DMS 273 (cell line): ENCODE data around the gene SLC5A10.

Experiments used
- DNase-seq: peaks from one replicate; lab custom pipeline; 2025; ENCODE audit not compliant: unreplicated experiment; lab: John Stamatoyannopoulos, UW

The SLC5A10 gene

DNA sequence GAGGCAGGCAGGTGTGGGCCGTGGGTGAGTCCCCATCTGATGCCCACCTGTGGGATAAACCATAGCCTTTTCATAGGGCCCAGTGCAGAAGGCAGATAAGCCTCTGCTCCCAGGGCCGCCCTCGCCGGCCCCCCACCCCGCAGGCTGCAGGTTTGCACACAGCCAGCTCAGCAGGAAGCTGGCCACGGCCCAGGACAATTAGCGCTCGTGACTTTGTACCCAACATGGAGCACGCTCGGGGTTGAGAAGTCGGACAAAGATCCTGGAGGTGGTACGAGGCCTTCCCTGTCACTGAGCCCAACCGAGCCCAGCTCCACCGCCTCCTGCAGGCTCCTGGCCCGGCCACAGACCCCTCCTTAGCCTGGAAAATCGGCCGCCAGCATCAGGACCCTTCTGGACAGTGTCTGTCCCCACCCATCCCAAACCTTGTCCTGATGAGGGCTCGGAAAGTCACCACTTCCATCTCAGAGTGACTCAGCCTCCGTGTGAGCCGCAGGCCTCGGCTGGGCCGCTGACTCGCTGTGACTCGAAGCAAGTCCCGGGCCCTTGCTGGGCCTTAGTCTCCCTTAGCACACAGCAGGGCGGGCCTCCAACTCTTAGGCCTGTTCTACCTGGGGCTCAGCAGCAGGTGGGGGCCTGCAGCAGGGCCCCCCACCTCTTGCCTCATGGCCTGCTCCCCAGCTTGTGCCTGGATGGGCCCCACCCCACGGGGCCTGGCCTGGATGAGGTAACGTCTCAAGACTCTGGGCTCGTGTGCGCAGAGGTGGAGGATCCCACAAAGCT is 29.9 kb downstream of the SLC5A10 start:
- peak; percentile 89 for DNase-seq

DNA sequence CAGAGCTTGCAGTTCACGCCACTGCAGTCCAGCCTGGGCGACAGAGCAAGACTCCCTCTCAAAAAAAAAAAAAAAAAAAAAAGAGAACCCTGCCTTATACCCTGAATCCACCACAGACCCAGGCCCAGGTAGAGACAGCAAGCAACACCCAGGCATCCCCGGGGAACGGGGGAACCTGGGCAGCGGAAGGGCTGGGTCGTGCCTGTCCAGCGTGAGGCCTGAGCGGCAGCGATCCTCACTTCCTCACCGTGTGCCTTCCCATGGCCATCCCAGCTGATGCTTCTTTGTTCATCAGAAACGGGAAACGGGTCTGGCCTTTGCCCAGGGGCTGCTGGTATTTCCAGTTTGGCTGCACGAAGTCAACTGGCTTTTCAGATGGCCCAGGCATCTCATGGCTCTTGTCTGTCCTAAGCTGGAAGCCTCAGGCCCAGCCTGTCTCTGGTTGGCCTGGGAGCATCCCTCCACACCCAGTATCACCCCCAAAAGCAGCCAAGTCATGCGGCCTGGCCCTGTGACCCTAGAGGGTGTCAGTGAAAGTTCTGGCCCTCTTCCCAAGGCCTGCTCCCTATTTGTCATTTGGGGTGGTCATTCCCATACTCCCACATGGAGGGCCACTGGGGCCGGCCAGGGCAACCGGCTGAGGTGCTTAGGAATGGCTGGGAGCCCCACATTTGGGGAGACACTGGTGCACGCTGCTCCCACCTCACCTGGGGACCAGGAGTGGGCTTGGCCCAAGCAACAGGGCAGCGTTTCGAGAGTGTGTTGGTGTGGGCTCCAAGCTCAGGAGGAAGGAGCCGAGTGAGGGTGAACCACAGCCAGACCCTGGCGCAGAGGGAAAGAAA is 32.5 kb downstream of the SLC5A10 start:
- DNase-seq, result no peak

DNA sequence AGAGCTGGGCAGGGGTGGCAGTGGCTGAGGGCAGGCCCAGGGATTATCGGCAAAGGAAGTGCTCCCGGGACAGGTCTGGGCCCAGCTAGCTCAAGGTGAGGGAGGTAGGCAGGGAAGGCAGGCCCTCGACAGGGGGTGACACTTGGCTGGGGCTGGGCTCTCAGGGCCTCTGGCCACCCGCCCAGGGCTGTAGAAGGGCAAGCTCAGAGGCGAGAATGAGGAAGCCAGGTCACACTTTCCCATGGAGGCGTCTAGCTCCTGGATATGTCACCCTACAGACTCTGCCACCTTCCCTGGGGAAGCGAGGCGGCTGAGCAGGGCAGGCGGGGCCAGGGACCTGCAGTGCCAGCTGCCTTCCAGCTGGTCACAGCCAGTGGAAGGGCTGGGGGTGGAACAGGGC is 33.5 kb downstream of the SLC5A10 start:
- DNase-seq, result no peak

DNA sequence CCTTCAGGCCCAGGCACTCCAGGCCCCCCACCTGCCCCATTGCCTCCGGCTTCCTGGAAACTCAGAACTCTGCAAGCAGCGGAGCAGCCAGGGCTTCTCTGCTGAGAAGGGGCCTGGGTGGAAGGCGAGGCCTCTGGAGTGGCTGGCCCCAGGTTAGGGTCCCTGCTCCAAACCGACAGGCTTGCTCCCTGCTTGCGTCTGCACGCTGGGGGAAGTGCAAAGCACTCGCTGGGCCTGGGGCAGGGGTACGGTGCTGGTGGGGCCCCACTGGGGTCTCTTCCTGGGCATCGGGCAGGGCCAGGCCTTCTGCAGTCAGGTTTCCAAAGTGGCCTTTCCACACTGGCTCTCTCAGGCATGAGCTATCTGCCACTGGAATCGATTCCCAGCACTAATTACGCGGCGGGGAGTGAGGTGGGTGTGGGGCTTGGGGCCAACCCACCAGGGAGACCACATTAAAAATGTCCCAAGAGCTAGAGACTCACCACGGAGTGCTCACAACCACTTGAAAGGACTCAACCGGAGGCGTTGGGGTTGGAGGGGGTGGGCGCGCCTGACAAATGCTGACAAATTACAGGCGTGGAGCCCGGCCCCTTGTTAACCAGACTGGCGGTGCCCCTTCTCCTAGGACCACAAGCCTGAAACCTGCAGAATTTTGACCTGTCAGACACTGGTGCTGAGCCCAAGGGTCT is 34.7 kb downstream of the SLC5A10 start:
- no peak for DNase-seq

DNA sequence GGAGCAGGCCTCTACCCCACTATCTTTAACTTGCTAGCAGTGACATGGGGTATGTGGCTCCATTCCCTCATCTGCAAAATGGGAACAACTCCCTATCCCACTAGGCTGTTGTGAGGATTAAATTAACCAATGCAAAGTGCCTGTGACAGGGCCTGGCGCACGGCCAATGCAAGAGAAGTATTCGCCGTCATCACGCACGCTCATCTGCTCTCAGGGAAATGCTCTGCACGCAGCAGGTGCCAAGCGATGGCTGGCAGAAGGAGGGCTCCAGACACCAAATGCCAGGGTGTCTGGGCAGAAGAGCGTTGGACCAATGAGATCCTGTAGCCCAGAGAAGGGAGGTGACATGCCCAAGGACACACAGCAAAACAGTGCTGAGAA is 35.3 kb downstream of the SLC5A10 start:
- peak; percentile 32 for DNase-seq

DNA sequence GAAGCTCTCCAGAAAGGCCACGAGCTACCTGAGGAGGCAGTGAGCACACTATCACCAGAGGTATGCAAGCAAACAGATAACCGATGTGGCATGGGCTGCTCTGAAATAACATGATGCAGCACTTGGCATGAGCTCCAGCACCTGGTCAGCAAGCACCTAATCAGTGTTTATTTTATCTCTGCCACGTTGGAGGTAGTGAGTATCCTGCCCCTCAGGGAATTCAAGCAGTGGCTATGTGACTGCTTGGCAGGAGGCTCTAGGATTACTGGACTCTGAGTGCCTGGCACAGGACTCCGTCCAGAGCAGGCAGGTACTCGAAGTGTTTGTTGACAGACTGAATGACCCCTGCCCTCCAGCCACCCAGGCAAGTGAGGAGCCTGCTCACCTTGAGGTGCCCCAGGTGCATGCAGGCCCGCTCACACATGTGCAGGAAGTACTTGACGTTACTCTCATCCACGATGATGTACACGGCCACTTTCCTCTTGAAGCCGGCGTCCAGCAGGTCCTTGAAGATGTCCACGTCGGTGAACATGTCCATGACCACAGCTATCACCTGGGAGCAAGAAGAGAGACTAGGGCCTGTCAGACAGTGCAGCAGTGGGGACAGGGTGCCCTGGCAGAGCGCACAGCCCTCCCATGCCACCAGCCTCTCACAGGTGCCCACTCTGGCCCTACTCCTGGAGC is 36.0 kb downstream of the SLC5A10 start:
- DNase-seq, result no peak

DNA sequence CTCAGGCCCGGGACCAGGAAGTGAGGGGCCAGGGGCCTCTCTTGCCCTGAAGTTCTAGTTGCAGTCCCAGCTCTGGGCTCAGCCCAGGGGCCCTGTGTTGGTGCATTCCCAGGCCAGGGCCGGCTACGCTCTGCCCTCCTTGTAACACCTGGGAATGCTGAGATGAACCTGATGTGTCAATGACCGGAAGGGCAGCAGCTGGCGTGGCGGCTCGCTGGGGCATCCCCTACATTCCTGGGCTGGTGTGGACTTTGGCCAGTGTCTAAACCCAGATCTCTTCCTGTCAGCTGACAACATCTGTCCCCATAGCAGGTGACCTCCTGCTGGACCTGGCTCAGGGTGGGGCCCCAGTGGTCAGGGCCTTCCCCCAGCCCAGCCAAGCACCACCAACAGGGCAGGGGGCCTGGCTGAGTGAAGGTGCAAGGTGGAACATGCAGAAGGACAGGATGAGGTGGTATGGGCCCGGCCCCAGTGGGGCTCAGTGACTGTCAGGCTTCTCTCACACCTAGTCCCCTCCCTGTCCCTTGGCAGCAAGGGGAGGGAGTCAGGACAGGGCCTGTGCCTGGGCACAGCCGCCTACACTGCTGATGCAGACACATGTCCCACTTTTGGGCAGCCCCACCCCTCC is 36.7 kb downstream of the SLC5A10 start:
- no peak for DNase-seq

DNA sequence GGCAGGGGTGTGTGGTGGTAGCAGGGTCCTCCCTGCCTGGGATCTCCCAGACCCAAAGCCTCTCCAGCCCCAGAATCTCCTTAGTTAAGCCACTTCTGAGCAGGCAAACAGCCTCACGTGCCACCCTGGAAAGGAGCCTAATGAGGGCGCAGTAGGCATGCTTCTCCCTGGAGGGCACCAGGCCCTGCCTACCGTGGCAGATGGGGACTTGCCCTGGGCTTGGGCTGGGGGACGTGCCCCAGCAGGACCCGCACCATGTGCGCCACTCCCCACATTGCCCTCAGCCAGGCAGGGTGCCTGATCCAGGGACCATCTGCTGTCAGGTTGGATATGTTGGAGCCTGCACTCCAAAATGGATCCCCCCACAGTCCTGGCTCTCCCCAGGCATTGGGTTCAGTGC is 38.4 kb downstream of the SLC5A10 start:
- DNase-seq, result peak; percentile 98

DNA sequence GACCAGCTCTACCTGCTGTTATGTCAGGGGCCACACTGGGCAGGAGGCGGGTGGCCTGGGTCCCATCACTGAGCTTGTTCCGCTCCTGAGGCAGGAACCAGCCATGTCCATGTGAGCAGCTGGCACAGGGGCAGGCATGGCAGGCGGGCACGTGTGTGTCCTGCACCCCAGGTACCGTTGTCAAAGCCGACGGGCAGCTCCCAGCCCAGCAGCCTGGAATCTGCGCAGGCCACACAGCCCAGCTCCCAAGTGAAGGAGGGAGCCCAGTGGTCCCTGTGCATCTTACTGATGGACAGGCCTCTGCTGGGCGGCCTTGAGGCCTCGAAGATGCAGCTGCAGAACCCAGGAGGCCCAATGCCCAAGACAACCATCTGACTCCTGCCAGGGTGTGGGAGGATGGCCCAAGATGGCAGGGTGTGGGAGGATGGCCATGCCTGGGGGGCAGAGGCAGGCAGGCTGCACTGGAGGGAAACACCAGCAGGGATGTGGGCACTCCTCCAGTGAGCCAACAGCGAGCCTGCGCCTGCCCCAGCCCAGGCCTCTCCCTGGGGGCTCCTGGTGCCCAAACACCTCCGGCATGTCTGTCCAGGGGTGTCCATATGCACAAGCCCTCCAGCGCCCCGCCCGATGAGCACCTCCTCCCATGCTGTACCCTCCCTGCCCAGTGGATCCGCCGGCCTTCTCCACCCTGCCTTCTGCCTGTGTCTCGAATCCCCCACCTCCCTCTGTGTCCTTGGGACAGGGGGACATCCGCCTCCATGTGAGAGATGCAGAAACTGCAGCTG is 39.8 kb downstream of the SLC5A10 start:
- peak; percentile 83 for DNase-seq

DNA sequence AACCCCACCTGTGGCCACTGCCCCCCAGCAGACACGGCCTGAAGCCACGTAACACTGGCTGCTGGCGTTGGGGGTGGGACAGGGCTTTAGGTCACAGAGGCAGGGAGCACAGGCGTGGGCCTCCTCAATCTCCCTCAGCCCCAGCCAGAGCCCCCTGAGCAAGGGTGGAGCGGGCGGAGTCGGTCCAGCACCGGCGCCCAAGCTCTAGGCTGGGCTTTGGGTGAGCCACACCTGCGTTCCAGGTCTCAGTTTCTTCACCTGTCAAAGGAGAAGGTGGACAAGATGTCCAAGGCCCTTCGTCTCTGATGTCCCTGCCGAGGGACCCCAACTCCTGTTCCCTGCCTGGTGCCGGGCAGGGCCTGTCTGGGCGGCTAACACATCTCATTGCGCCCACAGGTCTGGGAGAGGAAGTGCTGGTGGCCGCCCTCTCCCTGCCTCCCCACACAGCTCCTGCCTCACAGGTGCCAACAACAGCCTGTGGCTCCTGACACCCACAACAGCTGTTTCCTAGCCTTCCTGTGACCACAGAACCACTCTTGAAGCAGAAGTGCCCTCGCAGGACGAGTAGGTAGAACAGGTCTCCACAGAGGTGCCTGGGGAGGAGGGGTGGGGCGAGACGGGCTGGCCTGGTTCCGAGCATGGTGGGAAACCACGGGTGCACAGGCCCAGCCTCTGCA is 40.6 kb downstream of the SLC5A10 start:
- peak; percentile 35 for DNase-seq

DNA sequence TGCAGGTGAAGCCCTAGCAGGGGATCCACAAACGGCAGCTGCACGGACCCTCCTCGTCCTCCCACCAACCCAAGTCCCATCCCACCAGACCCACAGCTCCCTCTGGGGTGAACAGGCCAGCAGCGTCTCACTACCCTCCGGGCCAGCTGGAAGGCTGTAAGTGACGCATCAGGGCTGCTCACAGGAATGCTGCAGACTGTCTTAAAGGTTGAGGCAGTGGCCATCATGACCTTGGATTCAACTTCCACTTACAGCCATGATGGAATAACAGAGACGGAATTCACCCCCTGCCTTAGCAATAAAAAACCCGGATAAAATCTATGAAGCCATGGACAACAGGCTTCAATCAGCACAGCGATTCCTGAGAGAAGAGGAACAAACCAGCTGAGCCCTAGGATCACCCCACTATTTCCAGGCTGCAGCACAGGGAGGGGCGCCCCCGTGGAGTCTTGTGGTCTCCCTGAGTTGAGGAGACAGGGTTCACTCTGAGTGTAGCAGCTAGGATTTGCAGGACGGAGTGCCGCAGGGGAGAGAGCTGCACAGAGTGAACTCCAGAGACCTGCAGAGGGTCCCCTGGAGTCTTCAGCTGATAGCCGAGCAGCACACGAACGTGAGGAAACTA is 42.1 kb downstream of the SLC5A10 start:
- DNase-seq, result peak; percentile 34

DNA sequence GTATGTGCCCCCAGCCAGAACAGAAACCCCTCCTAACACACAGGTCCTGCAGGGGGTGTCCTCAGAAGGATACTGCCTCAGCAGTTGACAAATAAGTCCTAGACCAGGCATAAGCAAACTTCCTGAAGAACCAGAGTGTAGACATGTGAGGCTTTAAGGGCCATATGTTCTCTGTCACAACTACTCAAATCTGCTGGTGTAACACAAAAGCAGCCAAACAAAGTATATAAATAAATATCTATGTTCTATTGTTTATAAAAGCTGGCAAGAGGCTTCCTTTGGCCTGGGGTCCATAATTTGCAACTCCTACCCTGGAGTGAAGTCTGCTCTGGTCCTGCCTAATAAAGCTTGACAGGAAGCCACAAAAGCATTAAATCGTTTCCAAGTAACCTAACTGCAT is 42.7 kb downstream of the SLC5A10 start:
- no peak for DNase-seq

DNA sequence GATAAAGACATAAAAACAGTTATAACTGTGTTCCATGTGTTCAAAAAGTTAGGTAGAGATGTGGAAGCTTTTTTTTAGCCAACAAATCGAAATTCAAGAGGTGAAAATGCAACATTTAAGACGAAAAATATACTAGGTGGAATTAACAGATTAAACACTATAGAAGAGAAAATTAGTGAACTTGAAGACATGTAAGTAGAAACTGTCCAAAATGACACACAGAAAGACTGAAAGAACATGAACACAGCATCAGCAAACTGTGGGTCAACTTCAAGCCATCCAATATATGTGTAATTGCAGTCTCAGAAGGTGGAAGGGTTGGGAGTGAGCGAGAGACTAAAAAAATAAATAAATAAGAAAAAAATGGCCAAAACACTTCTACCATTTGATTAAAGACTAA is 43.3 kb downstream of the SLC5A10 start:
- no peak for DNase-seq

DNA sequence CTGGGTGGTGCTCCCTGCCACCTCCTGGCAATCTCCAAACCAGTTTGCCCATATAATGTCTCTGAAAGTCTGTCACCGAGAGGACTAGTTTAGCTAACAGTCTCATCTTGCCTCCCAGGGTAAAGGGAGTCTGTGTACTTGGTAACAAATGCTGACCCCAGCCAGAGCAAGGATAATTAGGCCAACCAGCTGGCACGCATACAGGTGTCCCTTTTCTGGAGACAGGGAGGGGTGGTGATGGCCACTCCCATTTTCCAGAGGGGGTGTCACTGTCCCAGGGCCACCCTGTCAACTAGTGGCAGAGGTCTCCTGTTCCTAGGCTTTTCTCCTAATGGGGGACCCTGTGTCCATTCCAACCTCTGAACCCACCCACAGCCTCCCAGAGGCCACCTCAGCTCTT is 44.5 kb downstream of the SLC5A10 start:
- no peak for DNase-seq

DNA sequence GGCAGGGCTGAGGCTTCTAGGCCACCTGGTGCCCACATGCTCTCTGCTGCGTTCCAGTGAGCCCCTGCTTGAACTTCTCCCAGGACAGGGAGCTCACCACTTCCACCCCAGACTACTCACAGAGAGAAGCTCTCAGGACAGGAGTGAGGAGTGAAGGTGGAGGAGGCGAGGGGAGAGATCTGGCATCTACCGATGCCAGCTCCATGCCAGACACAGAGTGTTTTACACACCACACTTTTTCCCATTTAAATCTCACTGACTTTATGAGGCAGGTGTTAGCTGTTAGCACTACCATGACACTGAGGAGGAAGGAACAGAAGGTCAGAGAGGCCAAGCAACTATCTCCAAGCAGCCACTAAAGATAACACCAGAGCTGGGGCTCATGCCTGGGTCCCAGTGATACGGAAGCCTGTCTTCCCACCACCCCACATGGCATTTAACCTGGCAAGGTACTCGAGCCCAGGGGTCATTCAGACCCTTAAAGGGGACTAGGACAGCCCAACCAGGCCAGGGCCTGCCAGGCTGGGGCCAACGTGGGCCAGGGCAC is 45.8 kb downstream of the SLC5A10 start:
- no peak for DNase-seq

DNA sequence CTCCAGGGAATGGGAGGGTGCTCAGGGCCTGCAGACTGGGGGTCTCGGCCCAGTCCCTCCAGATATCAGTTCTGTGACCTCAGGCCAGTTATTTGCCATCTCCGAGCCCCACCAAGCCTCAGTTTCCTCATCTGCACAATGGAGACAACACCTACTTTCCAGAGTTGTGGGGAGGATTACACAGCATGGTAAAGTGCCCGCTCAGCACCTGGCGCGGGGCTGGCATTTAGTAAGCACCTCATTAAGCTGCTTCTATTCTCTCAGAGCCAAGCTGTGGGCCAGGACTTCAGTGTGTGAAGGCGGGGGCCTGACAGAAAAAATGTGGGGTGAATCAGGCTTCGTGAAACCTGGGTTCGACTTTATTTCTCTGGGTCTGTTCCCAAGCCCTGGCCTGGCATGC is 47.4 kb downstream of the SLC5A10 start:
- no peak for DNase-seq

DNA sequence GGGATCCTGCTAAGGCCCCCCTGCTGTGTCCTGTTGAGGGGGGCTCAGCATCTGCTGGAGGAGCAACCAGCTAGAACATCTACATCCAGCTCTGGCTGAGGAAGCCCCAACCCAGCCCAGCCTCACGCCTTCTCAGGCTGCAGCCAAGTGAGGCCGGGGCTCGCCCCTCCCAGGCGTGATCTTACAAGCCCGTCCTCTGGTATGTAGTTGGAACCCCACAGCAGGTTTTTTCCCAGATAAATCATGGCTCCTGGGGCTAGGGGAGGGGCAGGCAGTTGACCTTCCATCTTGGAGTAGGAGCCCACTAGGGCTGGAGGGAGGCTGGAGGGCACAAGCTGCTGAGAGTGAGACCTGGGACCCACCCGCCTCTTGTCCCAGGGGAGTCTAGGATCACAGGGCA is 47.9 kb downstream of the SLC5A10 start:
- DNase-seq, result no peak

DNA sequence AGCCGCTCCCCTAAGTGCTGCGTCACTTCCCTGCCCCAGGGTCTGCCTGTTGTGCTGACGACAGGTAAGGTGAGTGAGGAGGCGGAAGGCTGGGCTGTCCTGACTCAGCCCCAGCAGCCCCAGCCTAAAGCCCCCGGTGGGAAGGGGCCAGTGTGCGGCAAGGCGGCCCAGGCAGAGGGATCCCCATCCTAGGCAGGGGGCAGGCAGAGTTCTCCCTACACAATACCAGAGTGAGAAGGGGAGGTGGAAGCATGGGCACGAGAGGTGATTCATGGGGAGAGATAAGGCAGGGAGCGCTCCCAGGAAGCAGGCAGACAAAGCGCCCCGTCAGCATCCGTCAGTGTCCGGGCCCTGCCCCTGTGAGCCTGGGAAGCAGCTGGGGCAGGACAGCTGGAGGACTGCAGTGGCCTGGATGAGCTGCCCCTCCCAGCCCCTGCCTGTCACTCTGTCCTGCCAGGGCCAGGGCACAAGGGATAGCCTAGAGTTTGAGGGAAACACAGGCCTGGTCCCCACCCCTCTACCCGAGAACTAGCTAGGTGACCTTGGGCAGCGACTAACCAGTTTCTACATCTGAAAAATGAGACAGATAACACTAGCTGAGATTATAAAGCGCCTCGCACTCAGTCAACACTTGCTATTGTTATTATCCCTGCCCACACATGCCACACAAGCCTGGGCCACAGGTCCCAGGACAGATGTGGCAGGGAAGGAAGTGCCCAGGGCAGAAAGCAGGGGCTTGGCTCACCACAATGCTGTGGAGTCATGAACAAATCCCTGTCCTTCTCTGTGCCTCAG is 48.8 kb downstream of the SLC5A10 start:
- DNase-seq, result no peak
